ENCODE results near the gene CACNA1A.

GRCh38 chr19:13215572-13216380 is 290.5 kb downstream of the CACNA1A start:
- no peak for TF ChIP-seq CTCF (IDR thresholded peaks at IDR 0.05; ENCODE audit: low read length)
- no peak for TF ChIP-seq EZH2phosphoT487 (IDR thresholded peaks at IDR 0.05; ENCODE audit: low read length)
- TF ChIP-seq EZH2 (optimal IDR thresholded peaks at IDR 0.05; ENCODE audit: low read depth, low read length): no peak

All from MM.1S (cell line).